GM12892 (cell line): ENCODE measurements around the gene TMLHE.

Experiments used
- DNase-seq: peaks from one replicate; pipeline ENCODE4 v3.0.0; 2011; ENCODE audit not compliant: insufficient read length
- FAIRE-seq: peaks from 2 replicates; lab custom pipeline; 2011; peaks lifted over from hg19 to GRCh38; lab: Jason Lieb, UNC
- POLR2A ChIP-seq: IDR thresholded peaks from 2 replicates; pipeline ENCODE4 v1.6.1; 2011; ENCODE audit warnings: low read depth, low read length, control low read depth
- POLR2AphosphoS5 ChIP-seq: IDR thresholded peaks from 2 replicates; pipeline ENCODE4 v1.6.1; 2011; ENCODE audit warnings: low read depth, low read length, control low read depth
- TAF1 ChIP-seq: IDR thresholded peaks from 2 replicates; pipeline ENCODE4 v1.6.1; 2011; ENCODE audit warnings: low read depth, mild to moderate bottlenecking, control low read depth, low read length, borderline replicate concordance

Gene TMLHE

DNA sequence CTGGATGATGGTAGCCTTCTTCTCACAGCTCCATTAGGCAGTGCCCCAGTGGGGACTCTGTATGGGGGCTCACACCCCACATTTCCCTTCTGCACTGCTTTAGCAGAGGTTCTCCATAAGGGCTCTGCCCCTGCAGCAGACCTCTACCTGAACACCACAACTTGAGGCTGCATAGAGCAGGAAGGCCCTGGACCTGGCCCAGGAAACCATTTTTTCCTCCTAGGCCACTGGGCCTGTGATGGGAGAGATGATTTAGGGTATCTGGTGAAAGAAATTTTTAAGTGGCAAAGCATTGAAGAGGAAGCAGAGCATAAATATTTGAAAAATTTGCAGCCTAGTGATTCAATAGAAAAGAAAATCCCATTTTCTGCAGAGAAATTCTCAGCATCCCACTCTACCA lies 171.7 kb downstream of the TMLHE start:
- TF ChIP-seq POLR2AphosphoS5 (no peak), TAF1 (no peak), POLR2A (no peak)
- DNase-seq (no peak), FAIRE-seq (no peak)
